ENCODE measurements around the gene CASTOR2. TPM values are rescaled to one million over a fixed set of nuclear protein-coding genes. Genes with fewer than 3 reads are reported as not detected.

CASTOR2 gene
- total and polyA plus RNA-seq, 2 of the 13 experiments (the other 11 are each of a cell fraction or from before 2014, with no cell fraction given): 7.0 to 8.7 TPM

DNA sequence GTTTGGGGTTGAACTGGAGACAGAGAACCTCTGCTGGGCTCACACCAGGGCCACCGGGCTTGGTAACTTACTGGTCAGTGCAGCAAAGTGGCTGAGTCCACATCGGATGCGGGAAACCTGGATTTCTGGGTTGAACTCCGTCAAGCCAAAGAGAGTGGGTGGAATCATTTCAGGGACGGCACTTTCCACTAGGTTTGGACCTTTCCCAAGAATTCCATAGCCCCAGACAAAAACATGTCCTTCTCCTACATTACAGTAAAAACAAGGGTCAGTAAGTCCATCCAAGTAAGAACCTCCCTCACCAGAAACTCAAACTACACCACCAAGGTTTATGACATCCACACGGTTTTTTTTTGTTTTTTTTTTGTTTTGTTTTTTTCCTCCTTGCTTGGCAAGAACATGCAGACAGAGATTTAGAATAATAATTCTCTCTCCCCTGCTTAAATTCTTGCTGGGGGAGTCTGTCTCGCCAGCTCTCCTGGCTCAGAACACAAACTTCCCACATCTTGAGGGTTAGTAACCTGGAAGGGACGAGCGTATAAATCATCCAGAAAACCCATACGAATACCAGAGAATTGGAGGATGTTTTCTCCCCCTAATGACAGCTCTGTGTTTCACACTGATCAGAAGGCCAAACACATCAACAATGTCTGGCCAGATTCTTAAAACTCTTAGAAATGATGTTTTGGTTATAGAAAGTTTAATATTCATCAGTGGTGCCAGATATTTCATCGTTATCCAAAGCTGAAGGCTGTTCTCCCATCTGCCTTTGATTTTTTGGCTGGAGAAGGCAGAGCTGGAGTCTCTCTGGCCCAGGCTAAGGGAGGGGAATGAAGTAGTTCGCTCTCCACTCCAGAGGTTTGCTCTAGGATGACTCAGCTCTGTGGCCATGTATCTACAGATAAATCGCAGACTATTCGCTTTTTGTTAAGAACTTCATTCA is 91.6 kb downstream of the CASTOR2 start:
- no peaks in the 10 kb centered on the region for H3K9me3 ChIP-seq (ENCODE audit: low read length)
- ChIA-PET POLR2A (no interaction called here), CTCF (ENCODE audit: low intra/inter-chr PET ratio, low total read pairs) (no interaction called here)
- no peak overlapping the region for H3K4me3 ChIP-seq (replicated peaks in 1 of 3; ENCODE audit: insufficient read depth in 1 of 3, low read depth in 2 of 3, low read length in 3 of 3)
- WGBS (ENCODE audit: low lambda C conversion rate): 99% methylated on average over 14 of the region's 14 CpGs
- no peak overlapping the region for H2AFZ ChIP-seq (ENCODE audit: low read length)
- in situ Hi-C loops (cut with HindIII; ENCODE audit: extremely low pct_ligation_motif_present, low pct_unique_long_range_greater_than_20kb): no loop called here
- no peak overlapping the region for H3K27ac ChIP-seq (ENCODE audit: extremely low read length, insufficient read depth, low read length)
- BruUV-seq (replicated peaks): no TSS peak
- H3K79me2 ChIP-seq (ENCODE audit: insufficient read depth, low read length): no peaks in the 10 kb centered on the region
- FAIRE-seq: no peak
- H3K4me2 ChIP-seq (ENCODE audit: low read depth, low read length): no peak overlapping the region
- no peak for ATAC-seq
- H4K20me1 ChIP-seq (ENCODE audit: insufficient read depth, low read length): no peaks in the 10 kb centered on the region
- H3K9ac ChIP-seq (ENCODE audit: insufficient read depth, low read depth, low read length): no peak overlapping the region
- TF ChIP-seq ZNF484 (CRISPR knock-in tag; IDR thresholded peaks at IDR 0.05; ENCODE audit: borderline replicate concordance, low read depth) (no peak), PHF21A (CRISPR knock-in tag; IDR thresholded peaks at IDR 0.05) (no peak)
- H3K4me1 ChIP-seq (ENCODE audit: insufficient read depth, low read length): no peaks in the 10 kb centered on the region
- peaks cover 32 to 81% of the 10 kb centered on the region in 2 experiments for H3K36me3 ChIP-seq (replicated peaks in 1 of 2; ENCODE audit: control insufficient read depth in 1 of 2, insufficient read depth in 2 of 2, low read length in 2 of 2)
- no peak for DNase-seq (ENCODE audit: low spot score)
- intact Hi-C loops (cut with micrococcal nuclease; ENCODE audit: unreplicated experiment): no loop called here
- no peaks in the 10 kb centered on the region for H3K27me3 ChIP-seq (ENCODE audit: control insufficient read depth in 1 of 2, insufficient read depth in 2 of 2, low read length in 2 of 2)

GRCh38 chr7:75058406-75058805 is 93.9 kb downstream of the CASTOR2 start:
- H2AFZ ChIP-seq (ENCODE audit: low read length): no peak overlapping the region
- H3K9me3 ChIP-seq (ENCODE audit: low read length): no peaks in the 10 kb centered on the region
- no peak overlapping the region for H3K4me2 ChIP-seq (ENCODE audit: low read depth, low read length)
- no peak overlapping the region for H3K27ac ChIP-seq (ENCODE audit: extremely low read length, insufficient read depth, low read length)
- TF ChIP-seq ZNF282 (IDR thresholded peaks at IDR 0.05; ENCODE audit: partially characterized antibody): no peak
- no peak for TF ChIP-seq STAT5B (CRISPR knock-in tag; IDR thresholded peaks at IDR 0.05)
- TF ChIP-seq TFE3 (CRISPR knock-in tag; IDR thresholded peaks at IDR 0.05): no peak
- no peak for TF ChIP-seq KDM1A (CRISPR knock-in tag; IDR thresholded peaks at IDR 0.05)
- no peak for TF ChIP-seq KDM2A (CRISPR knock-in tag; IDR thresholded peaks at IDR 0.05; ENCODE audit: borderline replicate concordance, low read depth)
- TF ChIP-seq ZNF7 (CRISPR knock-in tag; IDR thresholded peaks at IDR 0.05): no peak
- no peak for TF ChIP-seq HOXA5 (CRISPR knock-in tag; IDR thresholded peaks at IDR 0.05)
- no peak for TF ChIP-seq AGO2 (optimal IDR thresholded peaks at IDR 0.05; ENCODE audit: low read depth, low read length)
- no peak for TF ChIP-seq DR1 (CRISPR knock-in tag; IDR thresholded peaks at IDR 0.05)
- TF ChIP-seq ZBTB33 (CRISPR knock-in tag; IDR thresholded peaks at IDR 0.05): no peak
- peaks cover 35 to 86% of the 10 kb centered on the region in 2 experiments for H3K36me3 ChIP-seq (replicated peaks in 1 of 2; ENCODE audit: control insufficient read depth in 1 of 2, insufficient read depth in 2 of 2, low read length in 2 of 2)
- BruUV-seq (replicated peaks): no TSS peak
- no peaks in the 10 kb centered on the region for H3K79me2 ChIP-seq (ENCODE audit: insufficient read depth, low read length)
- FAIRE-seq (no peak), DNase-seq (ENCODE audit: low spot score) (no peak), ATAC-seq (no peak)
- in situ Hi-C loops (cut with HindIII; ENCODE audit: extremely low pct_ligation_motif_present, low pct_unique_long_range_greater_than_20kb): no loop called here
- ChIA-PET CTCF (ENCODE audit: low intra/inter-chr PET ratio, low total read pairs) (no interaction called here), POLR2A (no interaction called here)
- no peak overlapping the region for H3K9ac ChIP-seq (ENCODE audit: insufficient read depth, low read depth, low read length)
- WGBS (ENCODE audit: low lambda C conversion rate): 99% methylated on average over 15 of the region's 15 CpGs
- H3K4me1 ChIP-seq (ENCODE audit: insufficient read depth, low read length): no peaks in the 10 kb centered on the region
- no peak overlapping the region for H3K4me3 ChIP-seq (replicated peaks in 1 of 3; ENCODE audit: insufficient read depth in 1 of 3, low read depth in 2 of 3, low read length in 3 of 3)
- no peaks in the 10 kb centered on the region for H3K27me3 ChIP-seq (ENCODE audit: control insufficient read depth in 1 of 2, insufficient read depth in 2 of 2, low read length in 2 of 2)
- intact Hi-C loops (cut with micrococcal nuclease; ENCODE audit: unreplicated experiment): no loop called here
- no peaks in the 10 kb centered on the region for H4K20me1 ChIP-seq (ENCODE audit: insufficient read depth, low read length)

All from HepG2 (cell line).